GM23338 (cell line): ENCODE measurements around the gene CUBN.

Experiments used
- CREB1 ChIP-seq: fragments of 250-450 bp; sonication (Bioruptor Pico); IDR thresholded peaks from 2 replicates; pipeline ENCODE4 v1.5.0; 2020; ENCODE audit warnings: low read depth, mild to moderate bottlenecking, moderate library complexity
- CTCF ChIP-seq, 2 experiments: fragments of 200-600 bp in 1 of 2; sonication (generic) in 1 of 2; conservative IDR thresholded peaks; 2 replicates each; pipeline versions ENCODE4 v1.5.1 to v1.6.1; 2016 to 2017; ENCODE audit warnings: antibody characterized with exemption in 2 of 2, low read depth in 2 of 2, mild to moderate bottlenecking in 2 of 2, moderate library complexity in 1 of 2
- ETS1 ChIP-seq: IDR thresholded peaks from 2 replicates; pipeline ENCODE4 v1.6.1; 2016; ENCODE audit warnings: antibody characterized with exemption
- EZH2 ChIP-seq: fragments of 200-600 bp; sonication (generic); IDR thresholded peaks from one replicate; pipeline ENCODE4 v1.8.0; 2017; ENCODE audit warnings: antibody characterized with exemption, mild to moderate bottlenecking, low read depth; ENCODE audit not compliant: unreplicated experiment
- EZH2phosphoT487 ChIP-seq: fragments of 200-600 bp; sonication (generic); IDR thresholded peaks from one replicate; pipeline ENCODE4 v1.8.1; 2018; ENCODE audit warnings: antibody characterized with exemption; ENCODE audit not compliant: unreplicated experiment
- JUNB ChIP-seq: IDR thresholded peaks from one replicate; pipeline ENCODE4 v1.6.1; 2016; ENCODE audit warnings: antibody characterized with exemption; ENCODE audit not compliant: unreplicated experiment
- NANOG ChIP-seq: IDR thresholded peaks from 2 replicates; pipeline ENCODE4 v1.6.1; 2016; ENCODE audit warnings: antibody characterized with exemption, borderline replicate concordance
- POLR2AphosphoS5 ChIP-seq: IDR thresholded peaks from 2 replicates; pipeline ENCODE4 v1.6.1; 2016; ENCODE audit warnings: antibody characterized with exemption, low read depth
- REST ChIP-seq: IDR thresholded peaks from one replicate; pipeline ENCODE4 v1.6.1; 2018; ENCODE audit warnings: antibody characterized with exemption; ENCODE audit not compliant: unreplicated experiment
- STAT1 ChIP-seq: IDR thresholded peaks from one replicate; pipeline ENCODE4 v1.6.1; 2016; ENCODE audit warnings: antibody characterized with exemption; ENCODE audit not compliant: unreplicated experiment
- ZNF114 ChIP-seq: fragments of 250-450 bp; sonication (Bioruptor Pico); IDR thresholded peaks from 2 replicates; pipeline ENCODE4 v1.5.0; 2020; ENCODE audit warnings: mild to moderate bottlenecking, moderate library complexity
- ZNF331 ChIP-seq: fragments of 250-450 bp; sonication (Bioruptor Pico); IDR thresholded peaks from 2 replicates; pipeline ENCODE4 v1.5.0; 2020; ENCODE audit warnings: low read depth, mild to moderate bottlenecking, moderate library complexity
- ZNF462 ChIP-seq: fragments of 250-450 bp; sonication (Bioruptor Pico); IDR thresholded peaks from 2 replicates; pipeline ENCODE4 v1.5.0; 2020; ENCODE audit warnings: mild to moderate bottlenecking, moderate library complexity

- TF ChIP-seq CTCF (conservative IDR thresholded peaks at IDR 0.05; ENCODE audit: low read depth in 2 of 2): no peak
- no peak for TF ChIP-seq ZNF331 (CRISPR knock-in tag)
- no peak for TF ChIP-seq POLR2AphosphoS5
- no peak for TF ChIP-seq REST
- TF ChIP-seq EZH2phosphoT487: no peak
- no peak for TF ChIP-seq ETS1
- no peak for TF ChIP-seq EZH2
- no peak for TF ChIP-seq CREB1
- no peak for TF ChIP-seq JUNB
- TF ChIP-seq NANOG: no peak
- no peak for TF ChIP-seq ZNF462 (CRISPR knock-in tag)
- TF ChIP-seq ZNF114: no peak
- TF ChIP-seq STAT1: no peak
Observed at GRCh38 chr10:17059197-17059688, 70.4 kb downstream of the CUBN start.
